DND-41 (cell line): ENCODE measurements around the gene NUDT1.

Experiments used
- ATAC-seq: fragments of 200-7000 bp; cut with Tn5 transposase; 3 replicates; pipeline ENCODE4 v1.9.1; 2021; ENCODE audit warnings: low read depth; ENCODE audit not compliant: insufficient read depth
- DNase-seq: peaks from one replicate; pipeline ENCODE4 v3.0.0-alpha.2; 2020
- H2AFZ ChIP-seq: 2 replicates; pipeline ENCODE4 v1.6.0; 2012; ENCODE audit warnings: low read depth, low read length
- H3K27ac ChIP-seq: 2 replicates; pipeline ENCODE4 v1.5.1; 2012; ENCODE audit warnings: low read length, inconsistent platforms
- H3K27me3 ChIP-seq: fragments of 200-600 bp; sonication (generic); 2 replicates; pipeline ENCODE4 v1.6.0; 2012; ENCODE audit warnings: low read length, mild to moderate bottlenecking, inconsistent platforms; ENCODE audit not compliant: insufficient read depth, poor library complexity
- H3K36me3 ChIP-seq: 2 replicates; pipeline ENCODE4 v1.5.1; 2012; ENCODE audit warnings: low read length, inconsistent platforms; ENCODE audit not compliant: insufficient read depth
- H3K4me1 ChIP-seq: 2 replicates; pipeline ENCODE4 v1.5.1; 2012; ENCODE audit warnings: mild to moderate bottlenecking, low read length; ENCODE audit not compliant: insufficient read depth
- H3K4me2 ChIP-seq: 2 replicates; pipeline ENCODE4 v1.6.0; 2012; ENCODE audit warnings: mild to moderate bottlenecking, moderate library complexity, low read length, inconsistent platforms; ENCODE audit not compliant: insufficient read depth
- H3K4me3 ChIP-seq, 2 experiments: fragments of 200-600 bp in 1 of 2; shearing (Covaris generic) in 1 of 2; 2 replicates each; pipeline ENCODE4 v1.5.1; 2012 to 2016; ENCODE audit warnings: inconsistent platforms in 2 of 2, low read length in 2 of 2, mild to moderate bottlenecking in 2 of 2, low read depth in 1 of 2, moderate library complexity in 1 of 2
- H3K79me2 ChIP-seq: 2 replicates; pipeline ENCODE4 v1.6.0; 2012; ENCODE audit warnings: low read length, inconsistent platforms; ENCODE audit not compliant: insufficient read depth
- H3K9ac ChIP-seq: 2 replicates; pipeline ENCODE4 v1.6.0; 2012; ENCODE audit warnings: low read depth, mild to moderate bottlenecking, inconsistent platforms, low read length, moderate library complexity
- H3K9me3 ChIP-seq: 2 replicates; pipeline ENCODE4 v1.5.1; 2012; ENCODE audit warnings: low read length, moderate library complexity, mild to moderate bottlenecking, inconsistent platforms; ENCODE audit not compliant: insufficient read depth, severe bottlenecking
- H4K20me1 ChIP-seq: 2 replicates; pipeline ENCODE4 v1.6.0; 2012; ENCODE audit warnings: low read length; ENCODE audit not compliant: insufficient read depth
- EZH2 ChIP-seq: IDR thresholded peaks from 3 replicates; pipeline ENCODE4 v1.6.1; 2012; ENCODE audit warnings: borderline replicate concordance, low read depth, mild to moderate bottlenecking, moderate library complexity, low read length, inconsistent platforms; ENCODE audit not compliant: severe bottlenecking
- TF ChIP-seq, protein P1 (sequence below): IDR thresholded peaks from 2 replicates; pipeline ENCODE4 v1.5.1; 2012; ENCODE audit warnings: borderline replicate concordance, low read length, moderate library complexity, mild to moderate bottlenecking; ENCODE audit not compliant: poor library complexity, severe bottlenecking; ENCODE audit errors: extremely low read depth

Gene NUDT1

DNA sequence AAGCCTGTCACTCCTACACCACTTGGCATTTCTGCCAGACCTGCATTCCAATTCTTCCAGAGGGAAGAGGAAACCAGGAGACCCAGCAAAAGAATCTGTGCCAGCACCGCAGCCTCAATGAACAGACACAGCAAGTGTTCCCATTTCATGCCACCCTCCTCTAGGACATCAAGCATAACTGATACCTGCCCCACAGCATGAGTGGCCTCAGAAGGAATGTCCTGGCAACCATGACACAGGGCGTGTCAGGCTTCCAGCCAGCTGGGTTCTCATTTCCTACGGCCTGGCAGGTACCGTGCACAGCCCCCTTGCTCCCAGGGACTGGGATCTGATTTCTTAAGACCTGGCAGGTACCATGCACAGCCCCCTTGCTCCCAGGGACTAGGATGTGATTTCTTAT, 17.1 kb upstream of the NUDT1 start:
- DNase-seq (no peak), ATAC-seq (no peak)
- no peak overlapping the region for H3K4me2 ChIP-seq
- peaks cover 96% of the 10 kb centered on the region for H3K36me3 ChIP-seq
- H3K27ac ChIP-seq, result no peak overlapping the region
- no peak overlapping the region for H3K4me3 ChIP-seq
- H3K4me1 ChIP-seq, result peaks cover 5% of the 10 kb centered on the region
- no peak for TF ChIP-seq EZH2
- TF ChIP-seq, protein P1, sequence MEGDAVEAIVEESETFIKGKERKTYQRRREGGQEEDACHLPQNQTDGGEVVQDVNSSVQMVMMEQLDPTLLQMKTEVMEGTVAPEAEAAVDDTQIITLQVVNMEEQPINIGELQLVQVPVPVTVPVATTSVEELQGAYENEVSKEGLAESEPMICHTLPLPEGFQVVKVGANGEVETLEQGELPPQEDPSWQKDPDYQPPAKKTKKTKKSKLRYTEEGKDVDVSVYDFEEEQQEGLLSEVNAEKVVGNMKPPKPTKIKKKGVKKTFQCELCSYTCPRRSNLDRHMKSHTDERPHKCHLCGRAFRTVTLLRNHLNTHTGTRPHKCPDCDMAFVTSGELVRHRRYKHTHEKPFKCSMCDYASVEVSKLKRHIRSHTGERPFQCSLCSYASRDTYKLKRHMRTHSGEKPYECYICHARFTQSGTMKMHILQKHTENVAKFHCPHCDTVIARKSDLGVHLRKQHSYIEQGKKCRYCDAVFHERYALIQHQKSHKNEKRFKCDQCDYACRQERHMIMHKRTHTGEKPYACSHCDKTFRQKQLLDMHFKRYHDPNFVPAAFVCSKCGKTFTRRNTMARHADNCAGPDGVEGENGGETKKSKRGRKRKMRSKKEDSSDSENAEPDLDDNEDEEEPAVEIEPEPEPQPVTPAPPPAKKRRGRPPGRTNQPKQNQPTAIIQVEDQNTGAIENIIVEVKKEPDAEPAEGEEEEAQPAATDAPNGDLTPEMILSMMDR, result no peak
- H3K79me2 ChIP-seq, result peaks cover 58% of the 10 kb centered on the region
- H3K9ac ChIP-seq, result no peak overlapping the region
- H3K9me3 ChIP-seq, result no peaks in the 10 kb centered on the region
- no peaks in the 10 kb centered on the region for H3K27me3 ChIP-seq
- peaks cover 53% of the 10 kb centered on the region for H4K20me1 ChIP-seq
- no peak overlapping the region for H2AFZ ChIP-seq

GRCh38 chr7:2225336-2225735, 16.7 kb upstream of the NUDT1 start:
- Histone ChIP-seq H3K4me1 (peaks cover 9% of the 10 kb centered on the region), H2AFZ (no peak overlapping the region), H3K4me3 (no peak overlapping the region), H4K20me1 (peaks cover 53% of the 10 kb centered on the region), H3K9ac (no peak overlapping the region), H3K27me3 (no peaks in the 10 kb centered on the region), H3K36me3 (peaks cover 96% of the 10 kb centered on the region), H3K4me2 (no peak overlapping the region), H3K9me3 (no peaks in the 10 kb centered on the region), H3K27ac (no peak overlapping the region), H3K79me2 (peaks cover 58% of the 10 kb centered on the region)
- no peak for DNase-seq
- no peak for ATAC-seq
- no peak for TF ChIP-seq EZH2
- TF ChIP-seq, protein P1, result no peak

- Histone ChIP-seq H3K9me3 (no peaks in the 10 kb centered on the region), H3K9ac (no peak overlapping the region), H3K4me1 (peaks cover 14% of the 10 kb centered on the region), H3K27me3 (no peaks in the 10 kb centered on the region), H3K36me3 (peaks cover 96% of the 10 kb centered on the region), H3K4me2 (no peak overlapping the region), H3K4me3 (no peak overlapping the region), H3K79me2 (peaks cover 61% of the 10 kb centered on the region), H3K27ac (no peak overlapping the region), H4K20me1 (peaks cover 55% of the 10 kb centered on the region), H2AFZ (no peak overlapping the region)
- ATAC-seq (no peak), DNase-seq (no peak)
- TF ChIP-seq EZH2, result no peak
- TF ChIP-seq, protein P1, result no peak
These were observed 16.2 kb upstream of the NUDT1 start for GRCh38 chr7:2225830-2226229.

- no peak for DNase-seq
- no peak overlapping the region for H3K27ac ChIP-seq
- peaks cover 78% of the 10 kb centered on the region for H3K36me3 ChIP-seq
- H4K20me1 ChIP-seq, result peaks cover 61% of the 10 kb centered on the region
- H3K9ac ChIP-seq, result no peak overlapping the region
- ATAC-seq, result no peak
- TF ChIP-seq, protein P1, result no peak
- no peak for TF ChIP-seq EZH2
- H3K9me3 ChIP-seq, result no peaks in the 10 kb centered on the region
- H3K27me3 ChIP-seq, result no peaks in the 10 kb centered on the region
- H3K4me2 ChIP-seq, result no peak overlapping the region
- H3K4me1 ChIP-seq, result peaks cover 27% of the 10 kb centered on the region
- no peak overlapping the region for H3K4me3 ChIP-seq
- H2AFZ ChIP-seq, result no peak overlapping the region
- peaks cover 80% of the 10 kb centered on the region for H3K79me2 ChIP-seq
These were observed 14.3 kb upstream of the NUDT1 start for GRCh38 chr7:2227699-2228098.
